GM12874 (cell line): ENCODE measurements around the gene SEMA5A.

ENCODE experiments used
- TF ChIP-seq, protein P1 (sequence below): IDR thresholded peaks from 2 replicates; pipeline ENCODE4 v1.5.1; 2011; ENCODE audit warnings: low read depth, mild to moderate bottlenecking, control low read depth, low read length, moderate library complexity; ENCODE audit not compliant: insufficient read depth

SEMA5A gene

DNA sequence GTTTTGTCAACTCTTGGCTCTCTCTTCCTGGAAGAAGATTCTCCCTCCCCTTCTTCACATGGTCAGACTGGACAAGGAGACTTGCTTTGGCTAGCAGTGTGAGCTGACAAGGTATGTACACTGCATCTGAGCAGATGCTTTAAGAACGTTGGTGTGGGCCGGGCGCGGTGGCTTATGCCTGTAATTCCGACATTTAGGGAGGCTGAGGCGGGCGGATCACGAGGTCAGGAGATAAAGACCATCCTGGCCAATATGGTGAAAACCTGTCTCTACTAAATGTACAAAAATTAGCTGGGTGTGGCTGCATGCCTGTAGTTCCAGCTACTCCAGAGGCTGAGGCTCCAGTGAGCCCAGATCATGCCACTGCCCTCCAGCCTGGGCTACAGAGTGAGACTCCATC is 26.4 kb upstream of the SEMA5A start:
- TF ChIP-seq, protein P1, sequence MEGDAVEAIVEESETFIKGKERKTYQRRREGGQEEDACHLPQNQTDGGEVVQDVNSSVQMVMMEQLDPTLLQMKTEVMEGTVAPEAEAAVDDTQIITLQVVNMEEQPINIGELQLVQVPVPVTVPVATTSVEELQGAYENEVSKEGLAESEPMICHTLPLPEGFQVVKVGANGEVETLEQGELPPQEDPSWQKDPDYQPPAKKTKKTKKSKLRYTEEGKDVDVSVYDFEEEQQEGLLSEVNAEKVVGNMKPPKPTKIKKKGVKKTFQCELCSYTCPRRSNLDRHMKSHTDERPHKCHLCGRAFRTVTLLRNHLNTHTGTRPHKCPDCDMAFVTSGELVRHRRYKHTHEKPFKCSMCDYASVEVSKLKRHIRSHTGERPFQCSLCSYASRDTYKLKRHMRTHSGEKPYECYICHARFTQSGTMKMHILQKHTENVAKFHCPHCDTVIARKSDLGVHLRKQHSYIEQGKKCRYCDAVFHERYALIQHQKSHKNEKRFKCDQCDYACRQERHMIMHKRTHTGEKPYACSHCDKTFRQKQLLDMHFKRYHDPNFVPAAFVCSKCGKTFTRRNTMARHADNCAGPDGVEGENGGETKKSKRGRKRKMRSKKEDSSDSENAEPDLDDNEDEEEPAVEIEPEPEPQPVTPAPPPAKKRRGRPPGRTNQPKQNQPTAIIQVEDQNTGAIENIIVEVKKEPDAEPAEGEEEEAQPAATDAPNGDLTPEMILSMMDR, result no peak

DNA sequence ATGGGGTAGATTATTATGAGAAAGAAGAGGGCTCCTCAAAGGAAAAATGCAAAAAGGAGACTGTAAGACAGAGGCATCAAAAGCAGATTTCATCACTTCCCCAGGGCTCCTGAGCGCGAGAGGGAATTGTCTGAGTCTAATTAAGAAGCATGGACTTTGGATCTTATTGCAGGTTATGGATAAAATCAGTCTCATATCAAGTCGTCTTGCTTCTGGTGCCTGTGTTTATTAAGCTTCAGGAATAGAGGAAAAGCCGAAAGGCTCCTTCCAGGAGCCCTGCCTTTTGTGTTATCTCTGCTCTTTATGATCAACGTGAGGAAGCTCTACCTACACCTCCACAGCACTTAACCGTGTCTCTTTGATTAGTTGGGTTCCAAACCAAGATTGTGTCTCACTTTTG is 25.0 kb upstream of the SEMA5A start:
- TF ChIP-seq, protein P1, result no peak

DNA sequence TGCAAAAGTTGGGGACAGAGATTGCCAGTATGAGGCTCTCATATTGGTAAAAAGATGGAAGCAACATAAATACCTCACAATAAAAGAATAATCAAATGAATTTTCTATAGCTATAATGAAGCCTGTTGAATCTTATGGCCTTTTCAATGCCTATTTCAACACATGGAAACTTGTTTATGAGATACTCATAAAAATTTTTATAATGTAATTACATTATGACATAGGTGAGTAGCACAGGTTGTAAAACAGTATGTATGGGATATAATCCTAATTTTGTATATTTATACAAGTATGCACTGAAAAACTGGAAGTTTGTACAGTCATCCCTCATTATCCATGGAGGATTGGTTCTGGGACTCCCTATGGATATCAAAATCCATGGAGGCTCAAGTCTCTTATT is 21.2 kb upstream of the SEMA5A start:
- TF ChIP-seq, protein P1, result no peak

DNA sequence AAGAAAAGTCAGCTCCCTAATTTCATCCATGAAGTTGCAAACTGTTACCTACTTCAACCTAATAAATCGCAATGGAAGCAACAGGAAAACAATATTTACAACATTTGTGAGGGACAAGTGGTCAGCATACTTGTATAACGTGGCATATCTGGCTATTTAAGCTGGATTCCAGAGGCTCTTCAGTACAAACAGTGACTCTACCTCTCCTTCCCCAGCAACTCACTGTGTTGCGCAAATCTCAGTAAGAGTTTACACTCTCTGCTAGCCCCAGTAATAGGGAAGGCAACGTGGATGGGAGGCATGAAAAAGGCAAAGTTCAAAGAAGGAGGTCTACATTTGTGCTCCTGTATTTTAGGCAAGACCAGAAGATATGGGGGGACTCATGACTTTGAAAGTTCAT is 18.9 kb upstream of the SEMA5A start:
- TF ChIP-seq, protein P1, result no peak

DNA sequence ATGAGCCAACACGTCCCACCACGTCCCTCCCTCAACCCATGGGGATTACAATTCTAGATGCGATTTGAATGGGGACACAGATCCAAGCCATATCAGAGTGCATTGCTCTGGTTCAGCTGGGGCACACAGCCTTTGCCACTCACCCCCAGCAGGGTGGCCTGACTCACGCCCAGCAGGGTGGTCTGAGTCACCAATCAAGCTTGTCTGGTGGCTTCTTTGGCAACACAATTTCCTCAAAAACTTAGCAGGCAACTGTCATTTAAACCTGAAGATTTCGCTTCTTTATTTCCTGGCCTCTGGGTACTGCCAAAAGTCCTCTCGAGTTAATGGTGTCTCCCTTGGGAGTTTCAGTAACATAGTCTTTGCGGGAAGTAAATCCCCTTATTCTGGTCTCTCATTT is 16.3 kb upstream of the SEMA5A start:
- TF ChIP-seq, protein P1, result no peak

DNA sequence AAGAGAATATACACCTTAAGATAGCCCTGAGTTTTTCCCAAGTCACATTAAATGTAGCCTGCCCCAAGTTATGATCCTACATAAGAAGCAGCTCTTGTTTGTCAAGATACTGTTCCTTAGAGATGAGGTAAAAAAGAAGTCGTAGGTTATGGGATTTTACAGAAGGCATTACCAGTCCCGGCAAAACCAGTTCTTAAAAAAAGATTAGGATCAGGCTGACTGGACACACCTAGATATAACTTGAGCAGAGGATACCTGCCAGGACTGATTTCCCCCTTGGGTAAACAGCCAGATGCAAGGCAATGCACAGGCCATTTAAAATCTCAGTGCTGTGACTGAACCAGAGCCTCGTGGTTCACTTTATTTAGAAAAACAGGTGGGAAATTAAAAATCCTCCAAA is 14.1 kb upstream of the SEMA5A start:
- TF ChIP-seq, protein P1, result no peak

DNA sequence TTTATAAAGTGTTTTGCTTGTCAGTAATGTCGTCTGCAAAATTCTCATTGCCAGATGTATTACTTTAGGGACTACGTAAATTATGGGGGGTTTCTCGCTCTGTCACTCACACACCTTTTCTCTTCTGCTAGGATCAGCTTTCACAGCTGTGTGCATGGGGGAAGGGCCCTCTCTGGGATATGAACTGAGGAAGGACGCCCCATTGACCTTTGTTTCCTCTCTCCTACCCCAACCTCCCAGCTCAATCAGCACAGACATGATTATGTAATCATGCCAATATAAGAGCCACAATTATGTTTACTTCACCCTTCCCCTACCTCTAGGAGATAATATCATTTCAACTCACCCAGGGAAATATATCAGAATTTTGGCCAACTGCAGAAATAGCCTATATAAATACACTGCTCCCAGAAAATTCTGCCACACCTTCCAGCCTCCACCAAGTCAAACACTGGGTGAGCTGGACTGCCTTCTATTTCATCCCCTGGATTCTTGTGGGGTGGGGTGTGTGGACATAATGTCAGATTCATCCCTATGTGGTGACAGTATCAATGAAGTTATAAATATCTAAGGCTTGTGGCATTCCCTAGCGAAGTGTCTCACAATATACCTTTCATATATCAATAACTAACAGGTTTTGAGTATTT is 12.6 kb upstream of the SEMA5A start:
- TF ChIP-seq, protein P1, result no peak
